Thyroid gland (tissue), 4 donors: ENCODE measurements around the gene MAML3. TPM values are rescaled to one million over a fixed set of nuclear protein-coding genes. Genes with fewer than 3 reads are reported as not detected.

Source experiments
- DNase-seq, 2 donors: peaks; one replicate each; pipeline ENCODE4 v3.0.0-alpha.2; 2019
- H3K27ac ChIP-seq, 3 donors: fragments of 200-600 bp; sonication (generic); 1 replicate in 2 of 3; 2 replicates in 1 of 3; pipeline ENCODE4 v1.5.1; 2016 to 2019; ENCODE audit warnings: mild to moderate bottlenecking in 1 of 3, moderate library complexity in 1 of 3
- H3K27me3 ChIP-seq: fragments of 200-600 bp; sonication (generic); one replicate; pipeline ENCODE4 v1.5.1; 2019
- H3K36me3 ChIP-seq, 2 donors: fragments of 200-600 bp; sonication (generic); one replicate each; pipeline ENCODE4 v1.5.1; 2016 to 2019
- H3K4me1 ChIP-seq, 2 donors: fragments of 200-600 bp; sonication (generic); one replicate each; pipeline ENCODE4 v1.5.1; 2017 to 2019
- H3K4me3 ChIP-seq, 3 donors: fragments of 200-600 bp; sonication (generic); replicated peaks in 1 of 3; 1 replicate in 2 of 3; 2 replicates in 1 of 3; pipeline ENCODE4 v1.5.1; 2016; ENCODE audit warnings: mild to moderate bottlenecking in 1 of 3
- H3K9me3 ChIP-seq: fragments of 200-600 bp; sonication (generic); one replicate; pipeline ENCODE4 v1.5.1; 2017
- CTCF ChIP-seq, 6 experiments: fragments of 200-600 bp in 3 of 6; fragments of 450-650 bp in 3 of 6; sonication (generic) in 3 of 6; IDR thresholded peaks; one replicate each; pipeline ENCODE4 v1.5.1; 2016 to 2019; ENCODE audit warnings: antibody characterized with exemption in 6 of 6, mild to moderate bottlenecking in 2 of 6, inconsistent platforms in 1 of 6, moderate library complexity in 1 of 6
- POLR2A ChIP-seq, 2 donors: fragments of 450-650 bp; IDR thresholded peaks; one replicate each; pipeline ENCODE4 v1.6.1; 2017; ENCODE audit warnings: antibody characterized with exemption in 2 of 2, mild to moderate bottlenecking in 2 of 2, moderate library complexity in 1 of 2
- WGBS, 2 donors: methylation state at CpG; one replicate each; pipeline ENCODE4 v1.1.5; 2017; 5-methylcytosine and 5-hydroxymethylcytosine counted together
- intact Hi-C: fragments of 100-400 bp; cut with DNase I; formaldehyde crosslinking; loops from one replicate; pipeline ENCODE4 v1.15.1; 2023
- total RNA-seq, 4 donors: library from RNA; depleted of rRNA; stranded (reverse); fragments of >200 nt; gene quantifications; one replicate each; pipeline ENCODE4 v1.2.3, GENCODE V29; 2016

MAML3 gene
- total RNA-seq, 4 donors from 2014 or later, result 5.7 to 14.1 (median 11.4) TPM

GRCh38 chr4:139824882-139825522 is 329.0 kb downstream of the MAML3 start:
- H3K36me3 ChIP-seq, result no peaks in the 10 kb centered on the region
- H3K4me3 ChIP-seq, result no peak overlapping the region
- no peaks in the 10 kb centered on the region for H3K27me3 ChIP-seq
- WGBS, 2 donors, result 82 to 84% methylated on average over 9 of the region's 9 CpGs
- TF ChIP-seq POLR2A (IDR thresholded peaks at IDR 0.05) (no peak), CTCF (IDR thresholded peaks at IDR 0.05) (no peak)
- no peaks in the 10 kb centered on the region for H3K9me3 ChIP-seq
- no peak for DNase-seq
- no peaks in the 10 kb centered on the region for H3K4me1 ChIP-seq
- intact Hi-C loops, result no loop called here
- H3K27ac ChIP-seq, result no peak overlapping the region

- Histone ChIP-seq H3K27me3 (no peaks in the 10 kb centered on the region), H3K4me3 (no peak overlapping the region), H3K9me3 (no peaks in the 10 kb centered on the region), H3K27ac (no peak overlapping the region), H3K36me3 (no peaks in the 10 kb centered on the region), H3K4me1 (no peaks in the 10 kb centered on the region)
- WGBS, 2 donors, result 96% methylated on average over 5 of the region's 5 CpGs
- TF ChIP-seq POLR2A (IDR thresholded peaks at IDR 0.05) (no peak), CTCF (IDR thresholded peaks at IDR 0.05) (no peak)
- intact Hi-C loops, result no loop called here
- DNase-seq, result no peak
Measured at GRCh38 chr4:139823746-139824145, 330.2 kb downstream of the MAML3 start.

- no peak overlapping the region for H3K27ac ChIP-seq
- TF ChIP-seq CTCF (IDR thresholded peaks at IDR 0.05) (no peak), POLR2A (IDR thresholded peaks at IDR 0.05) (no peak)
Measured at GRCh38 chr4:139823345-139823744, 330.6 kb downstream of the MAML3 start.

GRCh38 chr4:139822391-139822790 is 331.6 kb downstream of the MAML3 start:
- Histone ChIP-seq H3K4me3 (no peak overlapping the region), H3K36me3 (no peaks in the 10 kb centered on the region), H3K9me3 (no peaks in the 10 kb centered on the region), H3K27me3 (no peaks in the 10 kb centered on the region), H3K4me1 (no peaks in the 10 kb centered on the region), H3K27ac (no peak overlapping the region)
- intact Hi-C loops, result no loop called here
- WGBS, 2 donors, result 89 to 93% methylated on average over 4 of the region's 4 CpGs
- no peak for TF ChIP-seq CTCF (IDR thresholded peaks at IDR 0.05)
- TF ChIP-seq POLR2A (IDR thresholded peaks at IDR 0.05), result no peak
- DNase-seq, result no peak

More at GRCh38 chr4:139823345-139823744, 330.6 kb downstream of the MAML3 start:
- DNase-seq, result no peak
- intact Hi-C loops, result no loop called here
- no peaks in the 10 kb centered on the region for H3K4me1 ChIP-seq
- H3K9me3 ChIP-seq, result no peaks in the 10 kb centered on the region
- no peaks in the 10 kb centered on the region for H3K36me3 ChIP-seq
- no peaks in the 10 kb centered on the region for H3K27me3 ChIP-seq
- no peak overlapping the region for H3K4me3 ChIP-seq
- 93 to 96% methylated on average over 4 of the region's 4 CpGs for WGBS, 2 donors

GRCh38 chr4:139819082-139819481 is 334.9 kb downstream of the MAML3 start:
- 62 to 64% methylated on average over 2 of the region's 2 CpGs for WGBS, 2 donors
- H3K36me3 ChIP-seq, result no peaks in the 10 kb centered on the region
- no peaks in the 10 kb centered on the region for H3K9me3 ChIP-seq
- no peak overlapping the region for H3K4me3 ChIP-seq
- H3K27me3 ChIP-seq, result no peaks in the 10 kb centered on the region
- intact Hi-C loops, result no loop called here
- H3K4me1 ChIP-seq, result peaks cover 0 to 6% of the 10 kb centered on the region in 2 donors
- TF ChIP-seq CTCF (IDR thresholded peaks at IDR 0.05) (no peak), POLR2A (IDR thresholded peaks at IDR 0.05) (no peak)
- H3K27ac ChIP-seq, result no peak overlapping the region
- DNase-seq, result peak; percentile 48 to 51
